ACHN (cell line): Measurements from ENCODE around the gene C11orf24.

Source experiments
- DNase-seq: peaks from one replicate; pipeline ENCODE4 v3.0.0-alpha.2; 2015
- in situ Hi-C: cut with HindIII; loops from 2 replicates; pipeline ENCODE4 v1.10.0; 2017; ENCODE audit warnings: low sequenced_read_pairs, low pct_ligation_motif_present, low pct_unique_long_range_greater_than_20kb

C11orf24 gene

DNA sequence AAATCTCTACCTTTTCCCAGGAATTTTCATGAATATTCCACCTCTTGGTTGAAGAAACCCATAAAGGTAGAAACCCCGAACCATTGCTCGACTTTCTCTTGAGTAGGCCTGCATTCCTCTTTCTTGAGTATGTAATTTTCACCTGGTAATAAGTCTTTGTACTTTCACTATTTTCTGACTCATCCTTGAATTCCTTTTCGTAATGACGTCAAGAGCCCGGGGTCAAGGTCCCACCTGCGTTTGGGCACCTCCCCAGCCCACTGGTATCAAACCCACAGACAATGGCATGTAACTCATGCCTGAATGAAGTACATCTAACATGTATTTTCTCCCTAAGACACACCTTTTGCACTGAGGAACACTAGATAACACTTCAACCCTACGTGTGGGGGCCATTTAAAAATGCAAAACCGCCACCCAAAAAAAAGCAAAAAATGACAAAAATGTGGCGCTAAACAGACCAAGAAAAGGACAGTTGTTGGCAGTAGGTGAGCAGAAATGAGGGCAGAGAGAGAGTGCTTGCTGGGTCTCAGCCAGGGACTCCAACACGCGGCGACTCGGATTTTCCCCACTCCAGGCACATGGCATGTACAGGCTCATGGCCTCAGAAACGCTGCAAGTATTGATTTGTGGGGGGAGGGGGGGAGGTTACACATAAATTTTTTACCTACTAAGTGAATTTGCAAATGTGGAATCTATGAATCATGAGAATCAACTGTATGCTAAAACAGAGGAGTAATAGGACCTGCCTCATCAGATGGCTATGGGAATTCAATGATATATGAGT, 4.1 kb upstream of the C11orf24 start:
- DNase-seq = no peak
- in situ Hi-C loops = no loop called here

DNA sequence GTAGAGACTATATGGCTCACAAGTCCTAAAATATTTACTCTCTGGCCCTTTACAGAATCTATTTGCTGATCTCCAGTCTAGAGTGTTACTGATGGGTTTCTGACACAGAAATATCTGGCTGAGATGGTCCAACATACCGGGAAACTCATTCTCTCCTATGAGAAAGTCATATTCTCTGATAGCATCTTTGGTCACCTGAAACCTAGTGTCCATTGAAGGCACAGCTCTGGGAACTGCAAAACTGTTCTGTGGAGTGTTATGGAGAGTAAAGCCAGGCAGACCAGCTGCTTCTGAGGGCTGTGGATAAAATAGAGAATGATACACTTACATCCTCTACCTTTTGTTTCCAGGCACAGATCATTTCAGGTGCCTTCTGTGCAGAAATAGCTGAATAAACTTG, 2.5 kb upstream of the C11orf24 start:
- DNase-seq = no peak
- in situ Hi-C loops = no loop called here

DNA sequence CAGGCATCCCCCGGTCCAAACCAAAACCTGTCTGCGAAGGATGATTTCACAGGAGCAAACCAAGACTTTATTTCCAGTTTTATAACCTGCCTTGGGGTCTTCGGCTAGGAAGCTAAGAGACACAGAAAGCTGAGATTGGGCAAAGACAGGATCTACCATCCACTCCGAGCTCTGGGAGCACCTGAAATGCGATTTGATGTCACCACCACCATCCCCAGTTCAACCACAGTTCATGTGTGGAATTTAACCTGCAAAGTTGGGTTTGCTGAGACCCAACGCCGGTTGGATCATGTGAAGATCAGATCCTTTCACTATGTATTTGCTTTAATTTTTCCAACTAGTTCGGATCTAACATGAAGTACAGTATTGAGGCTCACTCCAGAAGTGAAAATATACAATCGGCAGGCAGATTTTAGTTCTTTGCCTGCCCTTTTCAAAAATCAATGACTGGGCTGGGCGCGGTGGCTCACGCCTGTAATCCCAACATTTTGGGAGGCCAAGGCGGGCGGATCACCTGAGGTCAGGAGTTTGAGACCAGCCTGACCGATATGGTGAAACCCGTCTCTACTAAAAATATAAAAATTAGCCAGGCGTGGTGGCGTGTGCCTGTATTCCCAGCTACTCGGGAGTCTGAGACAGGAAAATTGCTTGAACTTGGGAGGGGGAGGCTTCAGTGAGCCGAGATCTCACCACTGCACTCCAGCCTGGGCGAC, 1.4 kb upstream of the C11orf24 start:
- DNase-seq = no peak
- in situ Hi-C loops = no loop called here

DNA sequence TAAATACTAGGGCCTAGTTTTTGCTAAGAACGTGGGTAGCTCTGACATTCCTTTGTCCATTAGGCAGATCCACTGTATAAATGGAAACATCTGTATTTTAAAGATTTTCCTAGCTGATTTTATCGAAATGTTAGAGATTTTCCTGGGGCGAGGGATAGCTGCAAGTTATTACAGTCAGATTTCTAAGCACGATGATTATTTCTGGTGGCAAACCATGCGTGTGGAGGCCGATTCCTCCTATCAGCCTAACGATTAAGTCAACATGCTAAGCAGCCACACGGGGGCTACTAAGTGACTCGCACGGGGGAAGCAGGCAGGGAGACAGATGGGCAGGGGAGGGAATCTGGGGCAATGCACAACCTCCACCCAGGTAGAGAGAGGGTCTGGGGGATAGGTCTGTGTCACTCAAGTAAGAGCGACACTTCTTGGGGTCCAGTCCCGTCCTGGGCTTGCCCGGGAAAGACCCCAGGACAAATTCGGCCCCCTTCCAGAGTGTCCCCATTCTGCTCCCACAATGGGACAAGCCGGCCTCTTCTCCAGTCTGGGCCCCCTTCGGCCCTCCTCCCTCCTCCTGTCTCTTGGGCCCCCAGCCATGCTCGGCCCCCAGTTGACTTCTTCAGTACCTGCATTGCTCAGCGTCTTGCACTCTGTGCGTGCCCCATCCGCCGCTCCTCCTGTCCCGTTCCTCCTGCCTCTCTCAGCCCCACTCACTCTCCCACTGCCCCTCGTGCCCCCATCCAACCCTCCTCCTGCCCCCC, 571 bp downstream of the C11orf24 start:
- in situ Hi-C loops = no loop called here
- peak; percentile 76 for DNase-seq

DNA sequence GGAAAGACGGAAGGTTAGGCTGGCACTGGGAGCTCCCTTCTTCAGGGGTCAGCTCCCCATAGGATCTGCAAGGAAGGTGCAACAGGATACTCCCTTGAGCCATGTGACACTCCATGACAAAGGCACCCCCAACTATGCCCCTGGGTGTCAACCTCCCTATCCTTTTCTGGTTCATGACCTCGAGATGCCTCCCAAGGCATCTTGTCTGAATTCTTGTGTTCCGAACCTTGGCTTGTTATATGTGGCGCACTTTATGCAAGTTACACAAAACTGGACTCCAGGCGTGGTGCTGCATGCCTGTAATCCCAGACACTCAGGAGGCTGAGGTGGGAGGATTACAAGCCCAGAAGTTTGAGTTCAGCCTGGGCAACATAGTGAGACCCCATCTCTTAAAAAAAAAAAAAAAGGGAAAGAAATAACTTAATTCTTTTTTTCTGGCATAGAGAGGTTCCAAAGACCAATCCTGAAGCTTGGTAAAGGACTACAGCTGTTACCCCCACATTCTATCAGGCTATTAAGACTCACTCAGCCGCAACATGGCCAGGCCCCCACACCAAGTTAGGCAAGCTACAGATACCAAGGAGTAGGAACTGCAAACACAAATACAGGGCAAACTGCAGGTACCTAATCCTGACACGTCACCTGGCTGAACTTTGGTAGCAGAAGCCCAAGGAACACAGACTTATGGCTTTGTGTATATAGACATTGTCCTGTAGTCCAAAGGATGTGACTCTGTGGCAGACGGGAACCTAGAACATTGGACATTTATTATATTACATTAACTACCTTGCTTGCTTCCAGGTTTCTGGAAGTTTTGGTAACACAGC, 1.4 kb downstream of the C11orf24 start:
- DNase-seq = no peak
- in situ Hi-C loops = no loop called here

DNA sequence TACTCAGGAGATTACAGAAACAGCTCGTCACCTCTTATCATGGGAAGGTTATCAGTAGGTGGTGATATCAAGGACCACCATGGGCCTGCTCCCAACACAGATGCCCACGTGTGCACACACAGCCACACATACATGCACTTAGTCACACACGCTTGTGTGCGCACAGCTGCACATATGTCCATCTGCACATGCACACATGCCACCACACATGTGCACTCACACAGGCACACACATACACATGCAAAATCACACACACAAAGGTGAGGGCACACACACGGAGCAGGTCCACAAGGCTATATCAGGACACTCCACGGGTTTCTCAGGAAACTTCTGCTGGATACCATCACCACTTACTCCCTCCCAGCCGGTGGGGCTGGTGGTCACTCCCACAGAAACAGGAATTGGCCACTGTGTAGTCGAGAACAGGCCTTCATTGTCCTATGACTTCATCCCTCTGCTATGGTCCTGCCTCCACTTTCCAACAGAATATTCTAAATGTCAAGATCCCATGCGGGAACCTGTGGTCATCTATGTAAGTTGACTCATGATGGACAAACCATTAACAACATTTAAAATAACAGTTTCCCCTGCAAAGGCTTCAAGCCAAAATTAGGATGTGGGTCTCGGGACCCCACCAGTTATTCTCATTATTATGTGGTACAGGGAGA, 2.2 kb downstream of the C11orf24 start:
- DNase-seq = no peak
- in situ Hi-C loops = no loop called here

DNA sequence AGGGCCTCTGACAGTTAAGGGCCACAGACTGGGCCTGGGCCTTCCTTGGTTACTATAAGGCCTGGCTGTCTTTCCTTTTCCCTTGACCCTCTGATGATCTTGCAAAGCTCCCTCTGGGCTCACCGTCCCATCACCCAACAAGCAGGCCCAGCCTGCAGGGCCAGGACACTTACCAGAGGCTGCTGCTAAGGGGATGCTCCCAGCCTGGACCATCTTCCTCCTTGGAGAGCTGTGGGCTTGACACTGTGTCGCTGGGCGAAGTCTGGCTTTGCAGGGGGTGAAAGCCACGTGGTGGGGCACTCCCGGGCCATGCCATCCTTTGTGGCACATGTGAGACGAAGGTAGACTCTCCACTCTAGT, 3.9 kb downstream of the C11orf24 start:
- in situ Hi-C loops = no loop called here
- DNase-seq = no peak

DNA sequence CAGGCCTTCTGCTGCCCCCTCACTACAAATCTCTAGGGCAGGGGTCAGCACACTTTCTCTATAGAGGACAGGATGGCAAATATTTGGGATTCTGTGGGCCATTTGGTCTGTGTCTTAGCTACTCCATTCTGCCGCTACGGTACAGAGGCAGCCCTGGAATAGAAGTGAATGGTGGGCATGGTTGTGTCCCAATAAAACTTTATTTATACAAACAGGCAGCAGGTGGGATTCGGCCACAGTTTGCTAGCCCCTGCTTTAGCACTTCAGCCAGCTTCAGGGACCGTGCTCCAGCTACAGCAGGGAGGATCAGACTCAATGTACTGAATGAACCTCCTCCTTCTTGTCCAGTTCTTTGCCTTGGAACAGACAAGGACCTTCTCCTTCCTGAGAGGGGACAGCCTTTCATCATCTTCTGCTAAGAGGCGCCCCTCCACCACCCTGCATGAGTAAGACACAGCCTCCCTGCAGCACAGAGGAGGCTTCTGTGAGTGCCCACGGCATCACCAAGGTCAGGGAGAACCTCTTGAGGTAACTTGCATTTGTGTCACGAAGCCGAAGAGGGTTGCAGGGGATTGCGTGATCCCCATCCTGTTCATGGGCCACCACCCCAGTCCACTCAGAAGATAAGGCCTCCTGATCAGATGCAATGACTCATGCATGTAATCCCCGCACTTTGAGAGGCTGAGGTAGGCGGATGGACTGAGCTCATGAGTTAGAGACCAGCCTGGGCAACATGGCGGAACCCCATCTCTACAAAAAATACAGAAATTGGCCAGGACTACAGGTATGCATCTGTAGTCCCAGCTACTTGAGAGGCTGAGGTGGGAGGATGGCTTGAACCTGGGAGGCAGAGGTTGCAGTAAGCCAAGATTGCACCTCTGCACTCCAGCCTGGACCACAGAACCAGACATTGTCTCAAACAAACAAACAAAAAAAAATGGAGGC, 4.6 kb downstream of the C11orf24 start:
- in situ Hi-C loops = no loop called here
- no peak for DNase-seq

DNA sequence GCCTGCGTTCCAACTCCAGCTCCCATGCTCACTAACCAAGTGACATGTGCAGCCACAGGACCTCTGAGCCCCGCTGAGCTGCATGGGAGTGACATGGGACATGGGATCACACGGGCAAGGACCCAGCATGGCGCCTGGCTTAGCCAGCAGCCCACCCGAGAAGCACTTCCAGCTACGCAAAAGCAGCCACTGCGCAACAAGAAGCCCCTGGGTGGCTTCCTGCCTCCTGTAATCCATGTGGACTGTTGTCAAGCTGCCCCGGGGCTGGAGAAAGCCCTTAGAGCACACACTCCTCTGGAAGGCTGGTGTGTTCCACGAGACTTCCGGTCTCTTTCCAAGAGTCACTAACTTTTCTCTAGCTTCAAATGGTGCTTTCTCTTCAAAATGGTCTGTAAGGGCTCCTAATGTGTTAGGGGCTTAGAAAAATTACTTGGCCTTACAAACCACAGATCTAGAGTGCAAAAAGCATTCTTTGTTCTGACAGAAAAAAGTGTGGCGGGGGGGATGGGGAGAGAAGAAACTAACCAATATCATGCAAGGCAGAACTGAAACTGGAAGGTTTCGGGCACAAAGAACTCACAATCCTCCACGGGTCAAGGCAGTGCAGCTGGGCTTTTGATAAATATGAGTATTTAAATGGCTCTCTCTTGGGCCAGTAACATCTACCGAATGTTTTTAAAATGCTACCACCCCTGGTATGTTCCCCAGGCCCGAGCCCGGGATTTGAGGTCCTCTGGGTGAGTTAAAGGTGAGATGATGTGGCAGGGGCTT, 5.5 kb downstream of the C11orf24 start:
- DNase-seq = no peak

DNA sequence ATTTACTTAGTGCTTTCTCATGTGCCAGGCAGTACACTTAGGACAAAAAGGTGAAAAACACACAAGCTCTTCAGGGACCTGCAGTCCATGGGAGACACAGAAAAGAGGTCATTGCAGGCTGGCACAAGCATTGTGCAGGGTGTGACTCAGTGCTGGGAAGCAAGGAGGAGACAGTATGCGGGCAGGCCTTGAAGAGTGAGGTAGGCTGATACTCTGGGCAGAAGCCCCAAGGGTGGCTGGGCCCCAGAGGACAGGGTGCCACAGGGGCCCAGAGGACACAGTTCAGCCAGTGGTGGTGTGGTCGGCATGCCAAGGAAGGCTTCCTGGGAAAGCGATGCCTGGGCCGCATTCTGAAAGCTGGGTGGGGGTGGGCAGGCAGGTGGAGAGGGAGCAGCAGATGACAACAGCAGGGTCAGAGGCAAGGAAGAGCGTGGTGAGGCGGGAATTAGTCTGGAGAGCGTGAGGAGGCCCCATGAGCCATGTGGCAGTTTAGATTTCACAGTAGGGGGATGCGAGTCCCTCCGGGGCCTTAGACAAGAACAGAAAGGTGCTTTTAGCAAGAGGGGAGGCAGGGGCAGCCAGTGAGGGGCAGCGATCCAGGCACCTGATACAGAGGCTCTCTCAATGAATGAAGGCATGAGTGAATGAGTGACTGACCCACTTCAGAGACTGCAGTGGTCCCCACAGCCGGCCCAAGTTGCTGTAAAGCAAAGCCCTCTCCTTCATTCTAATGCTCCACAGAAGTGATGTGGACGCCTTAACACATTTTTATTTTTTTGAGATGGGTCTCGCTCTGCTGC, 6.8 kb downstream of the C11orf24 start:
- in situ Hi-C loops = no loop called here
- no peak for DNase-seq

More for the DNA sequence above, 5.5 kb downstream of the C11orf24 start:
- in situ Hi-C loops = no loop called here

DNA sequence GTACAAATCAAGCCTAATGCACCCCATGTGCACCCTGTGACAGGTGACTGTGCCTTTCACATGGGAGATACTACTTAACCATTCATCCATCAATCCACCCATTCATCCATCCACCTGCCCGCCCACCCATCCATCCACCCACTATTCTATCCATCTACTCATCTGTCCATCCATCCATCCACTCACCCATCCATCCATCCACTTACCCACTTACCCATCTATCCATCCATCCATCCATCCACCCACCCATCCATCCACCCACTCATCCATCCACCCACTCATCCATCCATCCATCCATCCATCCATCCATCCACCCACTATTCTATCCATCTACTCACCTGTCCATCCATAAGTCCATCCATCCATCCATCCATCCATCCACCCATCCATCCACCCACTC, 7.5 kb downstream of the C11orf24 start:
- in situ Hi-C loops = no loop called here
- DNase-seq = no peak

DNA sequence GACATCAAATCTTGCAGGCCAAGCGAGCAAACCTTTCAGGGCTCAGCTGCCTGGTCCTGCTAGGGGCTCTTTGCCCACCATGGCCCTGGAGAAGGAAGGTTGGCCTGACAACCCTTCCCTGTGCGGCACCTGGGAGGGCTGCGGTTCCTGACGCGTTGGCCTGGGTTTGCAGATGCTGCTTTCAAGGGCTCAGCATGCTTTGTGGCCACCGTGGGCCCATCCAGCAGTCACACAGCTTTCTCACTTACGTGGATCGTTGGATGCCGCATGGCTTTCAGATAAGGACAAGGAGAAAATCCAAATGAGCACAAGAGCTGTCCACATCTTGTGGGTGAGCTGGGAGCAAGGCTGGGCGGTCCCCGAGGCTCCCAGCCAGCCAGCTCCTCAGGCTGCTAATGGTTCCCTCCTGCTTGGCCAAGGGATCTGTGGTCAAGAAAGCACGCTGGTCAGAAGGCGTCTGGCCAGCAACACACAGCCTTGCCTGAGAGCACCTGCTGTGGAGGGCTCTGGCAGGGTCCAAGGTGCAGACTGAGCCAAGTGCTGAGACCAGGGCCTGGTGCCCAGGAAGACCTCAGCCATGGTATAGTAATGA, 8.2 kb downstream of the C11orf24 start:
- in situ Hi-C loops = no loop called here
- no peak for DNase-seq

DNA sequence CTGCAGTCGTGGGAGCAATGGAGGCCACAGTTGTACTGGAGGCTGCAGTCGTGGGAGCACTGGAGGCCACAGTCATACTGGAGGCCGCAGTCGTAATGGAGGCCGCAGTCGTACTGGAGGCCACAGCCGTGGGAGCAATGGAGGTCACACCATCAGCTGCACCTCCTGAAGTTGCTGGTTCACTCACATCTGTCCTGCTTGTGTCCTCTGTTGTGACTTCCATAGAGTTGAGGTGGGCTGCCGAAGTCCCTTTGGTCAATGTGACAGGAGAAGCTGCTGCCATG, 9.3 kb downstream of the C11orf24 start:
- in situ Hi-C loops = no loop called here
- DNase-seq = no peak

DNA sequence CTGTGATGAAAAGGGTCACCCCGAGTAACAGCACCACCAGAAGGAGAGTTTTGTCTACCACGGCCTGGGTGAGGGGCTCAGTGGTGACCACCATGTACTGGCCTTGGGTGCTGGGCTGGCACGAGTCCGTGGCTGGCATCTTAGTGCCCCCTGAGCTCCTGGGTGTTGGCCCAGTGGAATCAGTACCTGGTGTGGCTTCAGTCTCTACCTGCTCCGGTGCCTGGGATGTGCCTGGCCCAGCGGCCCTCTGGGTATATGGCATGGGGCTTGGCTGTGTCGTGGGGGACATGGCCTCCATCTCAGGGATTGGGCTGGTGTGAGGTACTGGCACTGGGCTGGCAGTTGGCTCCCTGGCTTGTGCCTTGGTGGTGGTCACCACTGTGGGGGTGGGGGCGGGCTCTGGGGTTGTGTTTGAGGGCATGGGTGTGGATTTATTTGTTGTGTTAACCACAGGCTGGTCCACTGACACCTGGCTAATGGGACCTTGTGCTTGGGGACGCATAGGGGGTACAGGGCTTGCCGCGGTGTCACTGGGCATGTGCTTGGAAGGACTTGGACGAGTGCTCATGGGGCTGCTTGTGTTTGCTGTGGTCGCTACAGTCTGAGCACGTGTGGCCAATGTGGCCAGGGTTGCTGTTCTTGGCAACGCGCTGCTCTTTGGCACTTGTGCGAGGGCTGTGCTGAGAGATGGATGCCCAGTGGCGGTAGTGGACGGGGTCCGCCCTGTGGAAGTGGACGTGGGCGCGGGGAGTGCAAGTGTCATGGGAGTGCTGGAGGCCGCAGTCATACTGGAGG, 9.8 kb downstream of the C11orf24 start:
- no peak for DNase-seq
- in situ Hi-C loops = no loop called here

DNA sequence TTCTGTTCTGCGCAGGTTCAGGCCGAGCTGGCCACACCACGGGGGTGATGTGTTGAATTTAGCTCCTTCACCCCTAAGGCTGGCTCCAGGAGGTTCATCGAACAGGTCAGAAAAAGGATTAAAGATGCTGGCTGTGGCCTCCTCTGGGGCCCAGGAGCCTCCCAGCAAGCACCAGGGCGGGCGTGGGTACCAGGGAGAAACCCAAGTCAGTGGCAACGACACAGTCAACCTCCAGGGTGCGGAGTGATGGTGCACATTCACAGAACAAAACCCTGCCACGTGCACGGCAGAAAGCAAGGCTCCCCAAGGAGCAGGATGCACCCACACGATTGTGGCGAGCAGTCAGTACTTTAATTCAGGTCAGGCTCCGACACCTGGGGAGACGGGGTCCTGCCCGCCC, 10.8 kb downstream of the C11orf24 start:
- in situ Hi-C loops = no loop called here
- DNase-seq = no peak
